Thoracic aorta (tissue), 2 donors: ENCODE results near the gene CXCL11. TPM values are rescaled to one million over a fixed set of nuclear protein-coding genes. Genes with fewer than 3 reads are reported as not detected.

Source experiments
- ATAC-seq: fragments of 150-250 bp; one replicate; pipeline ENCODE4 v1.8.0; 2017; ENCODE audit warnings: low read depth; ENCODE audit not compliant: insufficient number of reproducible peaks, low FRiP score
- DNase-seq: peaks from one replicate; pipeline ENCODE4 v3.0.0-alpha.2; 2020; ENCODE audit warnings: low spot score
- H3K27ac ChIP-seq, 2 donors: fragments of 200-600 bp; sonication (generic); 1 replicate in 1 of 2; 2 replicates in 1 of 2; pipeline ENCODE4 v1.5.1; 2016; ENCODE audit warnings: mild to moderate bottlenecking in 2 of 2, moderate library complexity in 2 of 2
- H3K27me3 ChIP-seq: fragments of 200-600 bp; sonication (generic); replicated peaks from 2 replicates; pipeline ENCODE4 v1.6.0; 2016; ENCODE audit warnings: mild to moderate bottlenecking; ENCODE audit not compliant: insufficient read depth
- H3K36me3 ChIP-seq: fragments of 200-600 bp; sonication (generic); one replicate; pipeline ENCODE4 v1.5.1; 2016
- H3K4me1 ChIP-seq, 2 donors: fragments of 200-600 bp; sonication (generic); 1 replicate in 1 of 2; 2 replicates in 1 of 2; pipeline versions ENCODE4 v1.5.1 to v1.6.0; 2016; ENCODE audit warnings: low read depth in 2 of 2, mild to moderate bottlenecking in 1 of 2; ENCODE audit not compliant: control insufficient read depth in 1 of 2
- H3K4me3 ChIP-seq: fragments of 200-600 bp; sonication (generic); 2 replicates; pipeline ENCODE4 v1.5.1; 2016; ENCODE audit warnings: mild to moderate bottlenecking
- H3K9me3 ChIP-seq: fragments of 200-600 bp; sonication (generic); 2 replicates; pipeline ENCODE4 v1.5.1; 2016
- total RNA-seq, 2 donors: library from RNA; depleted of rRNA; stranded (reverse); fragments of >200 nt; gene quantifications; one replicate each; pipeline versions ENCODE4 v1.1.0 to v1.2.3, GENCODE V29; 2016
- TF ChIP-seq, protein P1 (sequence below): fragments of 200-600 bp; sonication (generic); IDR thresholded peaks from one replicate; pipeline ENCODE4 v1.5.1; 2019; ENCODE audit warnings: antibody characterized with exemption

The CXCL11 gene
- total RNA-seq, 2 donors from 2014 or later, result not detected

DNA sequence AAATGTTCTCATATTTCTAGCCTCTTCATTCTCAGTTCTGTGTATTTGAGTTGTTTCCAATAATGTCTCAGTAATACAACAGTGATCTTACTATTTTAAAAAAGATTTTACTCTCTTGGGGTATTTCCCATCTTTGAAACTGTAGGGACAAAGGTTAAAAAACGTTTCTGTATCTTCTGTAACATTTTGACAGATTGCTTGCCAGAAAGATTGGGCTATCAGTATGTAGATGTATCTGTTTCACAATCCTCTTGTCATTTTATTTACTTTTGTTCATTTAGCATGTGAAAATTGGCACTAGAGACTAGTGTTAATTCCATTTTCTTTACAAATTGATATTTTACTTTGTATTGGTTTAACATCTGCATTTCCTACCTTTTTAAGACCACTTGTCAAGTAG lies 22.3 kb downstream of the CXCL11 start:
- H3K27ac ChIP-seq, result no peak overlapping the region
- no peak for ATAC-seq

DNA sequence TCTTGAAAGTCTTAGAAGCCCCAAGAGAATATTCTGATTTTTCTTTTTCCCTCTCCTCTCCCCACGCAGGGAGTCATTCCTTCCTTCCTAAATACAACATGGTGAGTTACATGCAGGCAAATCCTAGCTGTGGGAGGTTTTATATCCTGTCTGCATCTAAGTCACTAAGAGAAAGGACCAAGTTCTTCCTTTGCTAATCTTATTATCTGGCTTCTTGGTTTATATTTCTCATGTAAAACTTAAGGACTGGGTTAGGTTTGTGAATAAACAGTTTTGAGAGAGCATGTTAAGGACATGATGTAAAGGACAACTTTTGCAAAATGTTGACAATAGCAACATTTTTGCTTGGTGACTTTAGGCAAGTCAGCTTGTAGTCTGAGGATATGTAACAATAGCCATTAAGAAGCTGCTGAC lies 23.5 kb downstream of the CXCL11 start:
- Histone ChIP-seq H3K4me3 (no peak overlapping the region), H3K27me3 (no peaks in the 10 kb centered on the region), H3K36me3 (no peaks in the 10 kb centered on the region), H3K27ac (no peak overlapping the region), H3K9me3 (no peaks in the 10 kb centered on the region), H3K4me1 (peaks cover 0 to 5% of the 10 kb centered on the region in 2 donors)
- ATAC-seq (no peak), DNase-seq (no peak)
- TF ChIP-seq, protein P1, sequence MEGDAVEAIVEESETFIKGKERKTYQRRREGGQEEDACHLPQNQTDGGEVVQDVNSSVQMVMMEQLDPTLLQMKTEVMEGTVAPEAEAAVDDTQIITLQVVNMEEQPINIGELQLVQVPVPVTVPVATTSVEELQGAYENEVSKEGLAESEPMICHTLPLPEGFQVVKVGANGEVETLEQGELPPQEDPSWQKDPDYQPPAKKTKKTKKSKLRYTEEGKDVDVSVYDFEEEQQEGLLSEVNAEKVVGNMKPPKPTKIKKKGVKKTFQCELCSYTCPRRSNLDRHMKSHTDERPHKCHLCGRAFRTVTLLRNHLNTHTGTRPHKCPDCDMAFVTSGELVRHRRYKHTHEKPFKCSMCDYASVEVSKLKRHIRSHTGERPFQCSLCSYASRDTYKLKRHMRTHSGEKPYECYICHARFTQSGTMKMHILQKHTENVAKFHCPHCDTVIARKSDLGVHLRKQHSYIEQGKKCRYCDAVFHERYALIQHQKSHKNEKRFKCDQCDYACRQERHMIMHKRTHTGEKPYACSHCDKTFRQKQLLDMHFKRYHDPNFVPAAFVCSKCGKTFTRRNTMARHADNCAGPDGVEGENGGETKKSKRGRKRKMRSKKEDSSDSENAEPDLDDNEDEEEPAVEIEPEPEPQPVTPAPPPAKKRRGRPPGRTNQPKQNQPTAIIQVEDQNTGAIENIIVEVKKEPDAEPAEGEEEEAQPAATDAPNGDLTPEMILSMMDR, result no peak

More for the DNA sequence above, 22.3 kb downstream of the CXCL11 start:
- Histone ChIP-seq H3K27me3 (no peaks in the 10 kb centered on the region), H3K4me1 (peaks cover 0 to 5% of the 10 kb centered on the region in 2 donors), H3K9me3 (no peaks in the 10 kb centered on the region), H3K4me3 (no peak overlapping the region), H3K36me3 (no peaks in the 10 kb centered on the region)
- TF ChIP-seq, protein P1, result no peak
- no peak for DNase-seq

DNA sequence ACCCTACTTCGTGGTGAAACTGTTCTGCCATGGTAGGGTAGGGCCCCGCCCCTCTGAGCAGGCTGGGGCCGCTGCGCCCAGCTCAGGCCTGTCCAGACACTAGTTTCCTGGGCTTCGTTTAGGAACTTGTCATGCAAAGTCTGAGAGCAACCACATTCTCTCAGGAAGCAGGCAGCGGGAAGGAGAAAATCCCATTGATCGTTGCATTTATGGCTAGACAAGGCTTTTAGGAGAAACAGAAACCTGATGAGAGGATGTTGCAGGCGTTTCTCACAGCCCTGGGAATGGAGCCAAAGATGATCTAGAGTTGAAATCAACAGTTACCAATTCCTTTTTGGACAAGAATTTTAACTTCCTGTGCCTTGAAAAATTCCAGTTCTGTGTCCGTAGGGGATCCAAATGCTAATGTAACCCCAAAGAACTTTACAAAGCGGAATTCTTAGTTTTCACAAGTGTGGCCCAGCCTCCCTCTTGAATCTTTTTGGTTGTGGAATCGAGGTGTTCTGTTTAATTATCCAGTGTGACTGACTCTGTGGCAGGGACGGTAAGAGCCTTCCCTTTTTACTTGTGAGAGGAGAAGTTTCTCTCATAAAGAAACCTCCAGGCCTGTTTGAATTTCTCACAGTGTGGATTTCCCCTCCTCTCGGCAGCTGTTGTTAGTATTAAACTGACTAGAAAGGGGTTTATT lies 24.0 kb downstream of the CXCL11 start:
- Histone ChIP-seq H3K27ac (no peak overlapping the region), H3K9me3 (no peaks in the 10 kb centered on the region), H3K4me1 (peaks cover 0 to 5% of the 10 kb centered on the region in 2 donors), H3K27me3 (no peaks in the 10 kb centered on the region), H3K36me3 (no peaks in the 10 kb centered on the region), H3K4me3 (peak overlapping the region; percentile 28)
- DNase-seq (no peak), ATAC-seq (no peak)
- TF ChIP-seq, protein P1, result no peak

DNA sequence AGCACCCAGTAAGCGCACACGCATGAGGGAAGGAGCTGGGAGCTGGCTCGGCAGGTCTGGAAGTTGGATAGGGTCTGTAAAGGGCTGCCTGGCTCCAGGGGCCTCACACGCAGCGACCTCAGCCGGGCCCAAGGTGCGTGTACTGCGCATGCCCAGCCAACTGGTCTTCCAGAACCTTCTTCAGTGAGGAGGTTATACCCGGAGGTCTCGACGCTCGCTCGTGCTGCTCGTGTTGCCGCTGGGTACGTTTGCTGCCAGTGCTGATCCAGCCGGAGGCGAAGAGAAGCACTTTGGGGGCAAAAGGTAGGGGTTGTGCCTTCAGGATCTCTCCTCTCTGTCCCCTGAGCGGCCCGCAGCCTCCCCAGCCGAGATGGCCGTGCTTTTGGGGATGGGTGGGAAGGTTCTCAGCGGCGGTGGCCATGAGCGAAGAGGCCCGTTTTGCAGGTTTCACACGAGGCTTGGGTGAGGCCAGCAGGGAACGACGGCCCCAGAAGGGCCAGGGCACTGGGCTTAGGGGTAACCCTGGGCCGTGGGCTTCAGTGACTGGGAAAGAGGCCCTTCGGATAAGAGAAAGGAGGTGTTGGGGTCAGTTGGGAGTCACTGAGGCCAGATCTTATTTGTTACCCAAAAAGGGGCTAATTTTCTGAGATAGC lies 24.7 kb downstream of the CXCL11 start:
- Histone ChIP-seq H3K36me3 (no peaks in the 10 kb centered on the region), H3K27me3 (no peaks in the 10 kb centered on the region), H3K4me1 (peaks cover 0 to 5% of the 10 kb centered on the region in 2 donors), H3K4me3 (no peak overlapping the region), H3K27ac (no peak overlapping the region), H3K9me3 (no peaks in the 10 kb centered on the region)
- DNase-seq, result no peak
- ATAC-seq, result no peak
- TF ChIP-seq, protein P1, result no peak

DNA sequence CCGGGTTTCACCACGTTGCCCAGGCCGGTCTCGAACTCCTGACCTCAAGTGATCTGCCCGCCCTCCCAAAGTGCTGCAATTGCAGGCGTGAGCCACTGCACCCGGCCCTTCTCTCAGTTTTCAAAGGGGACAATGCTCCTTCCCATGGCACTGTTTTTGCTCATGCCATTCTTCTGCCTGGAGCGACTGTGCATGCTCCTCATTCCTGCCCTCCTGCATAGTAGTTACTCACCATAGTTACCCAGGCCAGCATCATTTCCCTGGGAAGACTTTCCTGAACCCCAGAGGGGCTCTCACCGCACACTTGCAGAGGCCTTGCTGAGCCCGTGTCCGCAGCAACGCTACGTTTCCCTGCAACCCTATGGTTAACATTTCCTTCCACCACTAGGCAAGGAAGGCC lies 25.3 kb downstream of the CXCL11 start:
- TF ChIP-seq, protein P1, result no peak
- peaks cover 0 to 5% of the 10 kb centered on the region in 2 donors for H3K4me1 ChIP-seq
- no peaks in the 10 kb centered on the region for H3K36me3 ChIP-seq
- ATAC-seq (no peak), DNase-seq (no peak)
- H3K9me3 ChIP-seq, result no peaks in the 10 kb centered on the region
- H3K27ac ChIP-seq, result no peak overlapping the region
- no peak overlapping the region for H3K4me3 ChIP-seq
- H3K27me3 ChIP-seq, result no peaks in the 10 kb centered on the region
